Trophoblast cell (in vitro differentiated cells and primary cell): ENCODE measurements around the gene TCF7L1.

ENCODE experiments used
- DNase-seq, 2 donors: peaks; one replicate each; pipeline ENCODE4 v3.0.0-alpha.2; 2016
- H2AFZ ChIP-seq: 2 replicates; pipeline ENCODE4 v1.6.1; 2013; ENCODE audit warnings: low read length, moderate library complexity, mild to moderate bottlenecking; ENCODE audit not compliant: insufficient read depth, poor library complexity
- H2AK5ac ChIP-seq: 2 replicates; pipeline ENCODE4 v1.6.1; 2013; ENCODE audit warnings: mild to moderate bottlenecking, low read length
- H2BK120ac ChIP-seq: 2 replicates; pipeline ENCODE4 v1.6.1; 2013; ENCODE audit warnings: low read length, mild to moderate bottlenecking, moderate library complexity; ENCODE audit not compliant: insufficient read depth, poor library complexity
- H2BK12ac ChIP-seq: 2 replicates; pipeline ENCODE4 v1.6.1; 2013; ENCODE audit warnings: mild to moderate bottlenecking, low read length, moderate library complexity
- H2BK5ac ChIP-seq: 2 replicates; pipeline ENCODE4 v1.6.1; 2013; ENCODE audit warnings: low read length, low read depth, moderate library complexity, mild to moderate bottlenecking; ENCODE audit not compliant: poor library complexity
- H3K14ac ChIP-seq: 2 replicates; pipeline ENCODE4 v1.6.1; 2013; ENCODE audit warnings: mild to moderate bottlenecking, low read length
- H3K18ac ChIP-seq: 2 replicates; pipeline ENCODE4 v1.6.1; 2013; ENCODE audit warnings: mild to moderate bottlenecking, low read length
- H3K23ac ChIP-seq: 2 replicates; pipeline ENCODE4 v1.6.1; 2013; ENCODE audit warnings: low read length
- H3K27ac ChIP-seq: 2 replicates; pipeline ENCODE4 v1.5.1; 2013; ENCODE audit warnings: low read depth, mild to moderate bottlenecking, inconsistent platforms, low read length, moderate library complexity
- H3K27me3 ChIP-seq: 2 replicates; pipeline ENCODE4 v1.6.1; 2013; ENCODE audit warnings: inconsistent platforms, mild to moderate bottlenecking, low read length, moderate library complexity; ENCODE audit not compliant: insufficient read depth
- H3K36me3 ChIP-seq, 2 experiments: 1 replicate in 1 of 2; 2 replicates in 1 of 2; pipeline ENCODE4 v1.6.1; 2013; ENCODE audit warnings: low read length in 2 of 2, mild to moderate bottlenecking in 2 of 2, moderate library complexity in 1 of 2; ENCODE audit not compliant: insufficient read depth in 2 of 2, control insufficient read depth in 1 of 2
- H3K4ac ChIP-seq: 2 replicates; pipeline ENCODE4 v1.6.1; 2013; ENCODE audit warnings: low read depth, mild to moderate bottlenecking, low read length, moderate library complexity
- H3K4me1 ChIP-seq, 2 experiments: 1 replicate in 1 of 2; 2 replicates in 1 of 2; pipeline ENCODE4 v1.6.1; 2013; ENCODE audit warnings: low read length in 2 of 2, mild to moderate bottlenecking in 2 of 2, moderate library complexity in 1 of 2; ENCODE audit not compliant: insufficient read depth in 2 of 2, control insufficient read depth in 1 of 2
- H3K4me2 ChIP-seq: 2 replicates; pipeline ENCODE4 v1.6.1; 2013; ENCODE audit warnings: inconsistent platforms, mild to moderate bottlenecking, low read length, moderate library complexity
- H3K4me3 ChIP-seq: 2 replicates; pipeline ENCODE4 v1.5.1; 2013; ENCODE audit warnings: mild to moderate bottlenecking, low read depth, low read length, inconsistent platforms
- H3K79me1 ChIP-seq: one replicate; pipeline ENCODE4 v1.6.1; 2013; ENCODE audit warnings: low read length
- H3K79me2 ChIP-seq: 2 replicates; pipeline ENCODE4 v1.6.1; 2013; ENCODE audit warnings: low read length, mild to moderate bottlenecking; ENCODE audit not compliant: control insufficient read depth, insufficient read depth, poor library complexity
- H3K9ac ChIP-seq: 2 replicates; pipeline ENCODE4 v1.6.1; 2013; ENCODE audit warnings: mild to moderate bottlenecking, low read length
- H3K9me3 ChIP-seq: 2 replicates; pipeline ENCODE4 v1.6.1; 2013; ENCODE audit warnings: low read depth, mild to moderate bottlenecking, control low read depth, inconsistent platforms, low read length; ENCODE audit not compliant: insufficient read depth
- H4K12ac ChIP-seq: 2 replicates; pipeline ENCODE4 v1.6.1; 2013; ENCODE audit warnings: low read depth, mild to moderate bottlenecking, low read length, moderate library complexity
- H4K8ac ChIP-seq: 2 replicates; pipeline ENCODE4 v1.6.1; 2013; ENCODE audit warnings: low read depth, mild to moderate bottlenecking, low read length, moderate library complexity
- H4K91ac ChIP-seq: one replicate; pipeline ENCODE4 v1.6.1; 2013; ENCODE audit warnings: low read depth, mild to moderate bottlenecking, low read length, moderate library complexity
- WGBS: extraction: QIAGEN DNeasy Blood & Tissue Kit; methylation state at CpG from one replicate; pipeline ENCODE4 v1.1.7; 2013; ENCODE audit warnings: missing lambda C conversion rate; ENCODE audit not compliant: insufficient read length, insufficient coverage; ENCODE audit errors: extremely low coverage; 5-methylcytosine and 5-hydroxymethylcytosine counted together

TCF7L1 gene

DNA sequence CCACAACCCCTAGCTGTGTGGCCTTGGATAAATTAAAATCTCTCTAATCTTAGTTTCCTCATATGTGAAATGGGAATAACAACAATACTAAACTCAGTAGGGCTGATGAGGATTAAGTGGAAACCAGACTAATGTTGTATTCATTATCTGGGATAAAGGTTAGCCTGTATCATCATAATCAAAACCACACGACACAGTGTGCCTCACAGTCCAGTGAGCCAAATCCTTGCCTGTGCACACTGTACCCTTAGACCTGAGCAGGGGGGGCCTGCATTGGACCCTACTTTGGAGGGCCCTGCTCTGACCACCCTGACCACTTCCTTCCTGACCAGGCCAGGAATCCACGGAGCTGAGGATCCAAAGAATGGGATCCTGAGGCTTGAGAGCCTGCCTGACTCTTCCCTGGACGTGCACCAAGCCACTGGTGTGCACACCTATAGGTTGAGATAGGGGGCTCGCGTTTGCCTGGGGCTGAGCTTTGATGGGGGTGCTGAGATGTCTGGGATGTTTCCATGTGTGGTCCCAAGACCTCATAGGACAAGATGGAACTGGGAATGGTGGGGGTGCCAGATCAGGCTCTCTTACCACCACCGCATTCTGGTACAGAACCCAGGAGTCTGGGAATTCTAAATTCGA is 124.9 kb downstream of the TCF7L1 start:
- no peak for DNase-seq
- Histone ChIP-seq H4K8ac (no peak overlapping the region), H3K4me1 (peaks cover 54% of the 10 kb centered on the region in 2 experiments), H3K14ac (peak overlapping the region; percentile 8), H4K12ac (no peak overlapping the region), H3K36me3 (peaks cover 0 to 2% of the 10 kb centered on the region in 2 experiments), H3K23ac (no peak overlapping the region), H3K27me3 (no peaks in the 10 kb centered on the region), H3K27ac (peak overlapping the region; percentile 92), H2AFZ (no peak overlapping the region), H3K79me2 (peaks cover 12% of the 10 kb centered on the region), H3K4me2 (no peak overlapping the region), H3K9me3 (no peaks in the 10 kb centered on the region), H2BK120ac (peak overlapping the region; percentile 35), H3K4ac (no peak overlapping the region), H2BK12ac (peak overlapping the region; percentile 20), H3K9ac (no peak overlapping the region), H4K91ac (peak overlapping the region; percentile 17), H2AK5ac (peak overlapping the region; percentile 8), H3K4me3 (no peak overlapping the region), H2BK5ac (no peak overlapping the region), H3K79me1 (peaks cover 35% of the 10 kb centered on the region), H3K18ac (peak overlapping the region; percentile 31)
- WGBS = no CpG with 5 or more reads among the region's 7 CpGs

DNA sequence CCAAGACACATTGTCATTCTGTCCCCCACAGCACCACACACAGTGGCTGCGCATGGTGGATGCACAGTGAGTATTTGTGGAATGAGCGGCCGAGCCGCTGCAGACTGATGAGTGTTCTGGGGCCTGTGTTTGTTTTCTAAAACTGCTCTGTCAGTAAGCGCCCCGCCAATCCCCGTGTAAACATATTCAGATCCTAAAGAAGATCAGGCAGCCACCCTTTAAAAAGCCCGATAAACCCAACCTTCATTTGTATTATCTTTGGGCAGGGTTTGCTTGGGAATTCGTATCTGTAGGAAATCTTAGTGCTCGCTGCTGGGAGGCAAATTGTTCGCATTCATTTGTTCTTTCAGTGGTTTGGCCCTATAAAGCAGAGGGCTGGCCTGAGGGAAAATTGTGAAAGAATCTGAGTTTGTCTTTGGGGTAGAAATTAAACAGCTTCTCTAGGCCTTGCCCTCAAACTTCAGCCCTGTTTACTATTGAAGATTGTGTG is 126.0 kb downstream of the TCF7L1 start:
- no peak overlapping the region for H4K12ac ChIP-seq
- no peak overlapping the region for H2AK5ac ChIP-seq
- H3K18ac ChIP-seq = peak overlapping the region; percentile 43
- WGBS = no CpG with 5 or more reads among the region's 11 CpGs
- peak overlapping the region; percentile 19 for H2BK12ac ChIP-seq
- no peak overlapping the region for H3K4me3 ChIP-seq
- no peak overlapping the region for H2AFZ ChIP-seq
- H3K36me3 ChIP-seq = peaks cover 0 to 2% of the 10 kb centered on the region in 2 experiments
- H3K79me2 ChIP-seq = peaks cover 12% of the 10 kb centered on the region
- no peak overlapping the region for H3K9ac ChIP-seq
- peak overlapping the region; percentile 31 for H3K4me2 ChIP-seq
- no peaks in the 10 kb centered on the region for H3K27me3 ChIP-seq
- H3K27ac ChIP-seq = peak overlapping the region; percentile 92
- H4K8ac ChIP-seq = peak overlapping the region; percentile 15
- no peaks in the 10 kb centered on the region for H3K9me3 ChIP-seq
- H4K91ac ChIP-seq = peak overlapping the region; percentile 17
- peaks cover 37% of the 10 kb centered on the region for H3K79me1 ChIP-seq
- H3K14ac ChIP-seq = peak overlapping the region; percentile 8
- peaks cover 48 to 52% of the 10 kb centered on the region in 2 experiments for H3K4me1 ChIP-seq
- peak overlapping the region; percentile 39 for H2BK5ac ChIP-seq
- no peak overlapping the region for H3K4ac ChIP-seq
- H2BK120ac ChIP-seq = peak overlapping the region; percentile 35
- DNase-seq = peak; percentile 82 to 96
- no peak overlapping the region for H3K23ac ChIP-seq

DNA sequence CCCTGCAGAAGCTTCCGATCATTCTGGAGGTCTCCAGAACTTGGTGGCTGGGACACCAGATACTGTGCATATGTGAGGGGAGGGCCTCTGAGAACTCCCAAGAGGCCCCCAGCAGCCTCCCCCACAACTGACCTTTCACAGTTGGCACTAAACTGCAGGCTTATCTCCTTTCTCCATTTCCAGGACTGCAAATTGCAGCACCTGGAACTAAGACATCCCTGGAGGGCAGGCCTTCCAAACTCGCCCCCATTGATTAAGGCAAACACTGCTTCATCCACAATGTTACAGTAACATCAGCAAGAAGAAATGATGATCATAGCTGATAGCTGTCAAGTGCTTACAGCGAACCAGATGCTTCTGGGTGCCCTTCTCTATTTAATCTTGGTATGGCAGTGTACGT is 126.7 kb downstream of the TCF7L1 start:
- no peak overlapping the region for H3K4ac ChIP-seq
- peak overlapping the region; percentile 71 for H2BK5ac ChIP-seq
- no peak overlapping the region for H3K9ac ChIP-seq
- H4K8ac ChIP-seq = no peak overlapping the region
- H2AFZ ChIP-seq = no peak overlapping the region
- H3K14ac ChIP-seq = peak overlapping the region; percentile 46
- no peak overlapping the region for H3K4me3 ChIP-seq
- peak overlapping the region; percentile 19 for H3K4me2 ChIP-seq
- WGBS = no CpG with 5 or more reads among the region's 4 CpGs
- H3K36me3 ChIP-seq = peaks cover 0 to 2% of the 10 kb centered on the region in 2 experiments
- H2BK120ac ChIP-seq = peak overlapping the region; percentile 0
- peaks cover 11% of the 10 kb centered on the region for H3K79me2 ChIP-seq
- H3K27ac ChIP-seq = peak overlapping the region; percentile 92
- no peak overlapping the region for H4K12ac ChIP-seq
- H3K79me1 ChIP-seq = peaks cover 38% of the 10 kb centered on the region
- H4K91ac ChIP-seq = peak overlapping the region; percentile 11
- H2AK5ac ChIP-seq = no peak overlapping the region
- no peaks in the 10 kb centered on the region for H3K9me3 ChIP-seq
- no peaks in the 10 kb centered on the region for H3K27me3 ChIP-seq
- H2BK12ac ChIP-seq = peak overlapping the region; percentile 3
- H3K18ac ChIP-seq = no peak overlapping the region
- H3K23ac ChIP-seq = no peak overlapping the region
- peaks cover 48 to 53% of the 10 kb centered on the region in 2 experiments for H3K4me1 ChIP-seq
- peak; percentile 13 to 32 for DNase-seq

- Histone ChIP-seq H3K14ac (peak overlapping the region; percentile 47), H3K4me1 (peaks cover 26 to 33% of the 10 kb centered on the region in 2 experiments), H3K18ac (no peak overlapping the region), H3K9ac (no peak overlapping the region), H3K27me3 (no peaks in the 10 kb centered on the region), H4K8ac (peak overlapping the region; percentile 13), H4K12ac (no peak overlapping the region), H3K9me3 (no peaks in the 10 kb centered on the region), H3K4me2 (no peak overlapping the region), H3K23ac (no peak overlapping the region), H2BK5ac (peak overlapping the region; percentile 9), H3K4me3 (no peak overlapping the region), H2AK5ac (peak overlapping the region; percentile 27), H3K27ac (no peak overlapping the region), H3K79me2 (peaks cover 2% of the 10 kb centered on the region), H3K36me3 (peaks cover 0 to 2% of the 10 kb centered on the region in 2 experiments), H2BK12ac (peak overlapping the region; percentile 23), H4K91ac (peak overlapping the region; percentile 45), H3K79me1 (peaks cover 15% of the 10 kb centered on the region), H3K4ac (no peak overlapping the region), H2AFZ (no peak overlapping the region), H2BK120ac (peak overlapping the region; percentile 40)
- DNase-seq = no peak
- WGBS = no CpG with 5 or more reads among the region's 8 CpGs
Measured at GRCh38 chr2:85263591-85263990, 130.4 kb downstream of the TCF7L1 start.
